Measurements from ENCODE around the gene SIRPB2. TPM values are rescaled to one million over a fixed set of nuclear protein-coding genes. Genes with fewer than 3 reads are reported as not detected.

The SIRPB2 gene
- total RNA-seq, 1 donor from 2014 or later: 2.2 TPM

DNA sequence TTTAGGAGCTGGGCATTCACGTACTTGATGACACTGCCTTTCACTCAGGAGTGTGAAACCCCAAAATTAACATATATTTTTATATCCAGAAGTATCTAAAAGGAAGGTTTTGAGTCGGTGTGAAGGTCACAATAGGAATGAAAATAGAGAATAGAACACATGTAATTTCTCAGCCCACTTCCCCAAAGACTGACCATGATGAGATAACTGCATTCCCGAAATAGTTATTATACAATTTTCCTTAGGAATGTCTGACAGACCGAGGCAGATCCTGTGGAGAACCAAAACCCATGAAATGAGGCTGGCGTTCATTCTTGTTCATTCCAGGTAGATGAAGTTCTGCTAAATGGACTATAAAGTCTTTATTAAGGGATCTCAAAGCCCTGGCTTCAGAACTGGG, 34.9 kb downstream of the SIRPB2 start:
- intact Hi-C loops (cut with DNase I): no loop called here
- no peak for DNase-seq (ENCODE audit: low spot score)

DNA sequence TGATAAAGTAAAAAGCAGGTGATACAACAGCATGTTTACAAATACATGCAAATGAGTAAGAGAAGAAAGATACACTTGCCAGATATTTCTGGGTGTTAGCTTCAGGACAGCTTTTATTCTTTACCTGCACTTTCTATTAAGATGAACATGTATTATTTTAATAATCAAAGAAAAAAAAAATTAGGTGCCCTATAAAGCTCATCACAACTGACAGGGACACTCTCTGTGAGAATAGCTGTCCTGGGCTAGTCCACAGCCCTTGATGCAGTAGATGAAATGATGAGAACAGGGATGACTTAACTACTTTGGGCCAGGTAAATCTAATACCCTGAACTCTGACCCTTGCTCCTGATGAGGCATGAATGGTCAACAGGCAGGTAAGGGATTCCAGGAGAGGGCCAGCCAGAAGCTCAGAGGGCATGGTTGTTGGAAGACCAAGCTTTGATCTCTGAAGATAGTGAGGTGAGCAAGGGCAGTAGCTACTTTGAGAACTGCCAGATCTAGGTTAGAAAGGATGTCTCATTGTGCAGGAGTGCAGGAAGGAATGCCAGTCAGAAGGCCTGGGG, 40.2 kb downstream of the SIRPB2 start:
- no peak for DNase-seq (ENCODE audit: low spot score)
- intact Hi-C loops (cut with DNase I): no loop called here

DNA sequence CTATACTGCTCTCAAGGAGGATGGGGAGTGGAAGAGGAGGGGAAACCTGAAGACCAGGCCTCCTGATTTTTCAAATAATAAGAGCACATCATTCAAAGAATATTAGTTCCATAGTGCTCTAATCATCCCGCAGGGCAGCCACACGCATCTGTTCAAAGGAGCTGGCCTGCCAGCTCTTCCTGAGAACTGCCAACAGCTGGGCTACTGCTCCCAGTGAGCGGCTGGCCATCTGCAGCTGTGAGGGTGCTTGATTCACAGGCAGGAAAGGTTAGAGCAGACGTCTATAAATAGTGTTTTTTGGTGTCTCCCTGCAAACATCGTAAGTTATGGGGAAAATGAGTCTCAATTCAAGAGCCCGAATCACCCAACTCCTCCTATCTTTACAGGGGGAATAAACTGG, 41.9 kb downstream of the SIRPB2 start:
- intact Hi-C loops (cut with DNase I): no loop called here
- DNase-seq (ENCODE audit: low spot score): no peak

DNA sequence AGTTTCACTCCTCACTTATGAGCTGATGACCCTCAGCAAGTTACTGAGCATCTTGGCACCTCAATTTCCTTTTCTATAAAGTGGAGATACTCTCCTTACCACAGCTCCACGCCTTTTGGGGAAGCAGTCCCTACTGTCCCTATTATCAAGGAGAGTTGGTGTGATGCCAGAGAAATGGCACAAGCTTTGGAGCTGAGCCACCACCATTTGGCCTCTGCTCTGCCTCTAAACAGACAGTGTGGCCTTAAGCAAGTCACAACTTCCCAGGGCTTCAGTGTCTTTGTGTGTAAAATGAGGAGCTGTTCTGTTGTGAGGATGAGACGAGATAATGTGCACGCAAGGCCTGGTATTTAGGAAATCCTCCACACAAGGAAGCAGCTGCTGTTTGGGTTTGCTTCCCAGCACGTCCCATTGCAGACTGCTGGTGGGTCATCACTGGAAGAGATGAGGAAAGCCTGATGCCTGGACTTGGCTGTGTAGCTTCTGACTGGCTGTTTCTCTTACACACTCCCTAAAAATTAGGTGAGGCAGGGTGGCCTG, 43.1 kb downstream of the SIRPB2 start:
- intact Hi-C loops (cut with DNase I): no loop called here

DNA sequence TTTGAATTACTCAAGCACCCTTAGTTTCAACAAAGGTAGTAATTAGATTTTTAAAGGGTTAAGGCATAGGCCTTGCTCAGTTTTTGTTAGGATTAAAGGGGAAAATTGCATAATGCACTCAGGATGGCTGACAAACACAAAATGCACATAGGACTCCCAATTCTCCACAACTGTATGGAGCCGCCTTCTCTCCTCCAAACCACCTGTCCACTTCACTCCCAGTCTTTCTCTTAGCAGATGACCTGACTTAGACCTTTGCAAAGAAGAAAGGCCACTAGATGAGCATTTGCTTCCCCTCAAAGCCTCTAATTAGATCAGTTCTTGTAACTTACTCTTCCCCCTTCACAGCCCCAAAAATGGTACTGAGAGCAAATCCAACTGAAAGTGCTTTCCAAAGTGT, 44.7 kb downstream of the SIRPB2 start:
- intact Hi-C loops (cut with DNase I): no loop called here
- no peak for DNase-seq (ENCODE audit: low spot score)

More for the DNA sequence above, 43.1 kb downstream of the SIRPB2 start:
- no peak for DNase-seq (ENCODE audit: low spot score)

DNA sequence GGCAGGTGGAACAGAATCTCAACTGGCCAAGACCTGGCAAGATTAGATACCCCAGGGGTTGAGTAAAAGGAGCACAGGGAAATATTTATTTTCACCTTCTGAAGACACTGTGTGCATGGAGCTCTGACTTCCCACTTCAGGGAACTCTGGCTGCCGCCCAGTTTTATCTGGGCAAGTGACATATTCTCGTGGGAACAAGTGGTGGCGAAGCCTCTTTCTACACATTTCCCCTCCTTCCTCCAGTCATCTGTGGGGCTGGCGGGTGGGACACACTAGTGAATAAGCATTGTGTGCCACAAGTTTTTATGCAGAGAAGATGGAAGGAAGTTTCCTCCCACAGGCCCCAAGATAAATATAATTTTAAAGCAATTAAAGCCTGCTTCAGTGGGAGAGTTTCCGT, 48.1 kb downstream of the SIRPB2 start:
- intact Hi-C loops (cut with DNase I): no loop called here
- DNase-seq (ENCODE audit: low spot score): no peak

DNA sequence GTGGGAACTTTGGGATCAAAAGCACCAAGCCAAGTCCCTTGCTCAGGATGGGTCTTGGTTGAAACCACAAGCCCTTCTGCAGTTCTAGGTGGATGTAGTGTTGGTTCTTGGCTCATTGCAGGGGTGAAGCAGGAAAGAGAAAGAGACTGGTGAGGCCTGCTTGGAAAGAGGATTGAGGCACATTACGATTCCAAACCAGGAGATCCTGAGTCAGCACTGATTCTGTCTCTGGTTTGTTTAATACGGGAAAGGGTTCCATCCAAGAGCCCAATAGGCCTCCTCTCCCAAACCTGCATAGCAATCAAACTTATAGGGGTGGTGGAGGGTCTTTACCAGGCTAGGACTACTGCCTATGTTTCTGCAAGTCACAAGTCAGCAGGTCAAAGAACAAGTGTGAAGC, 48.9 kb downstream of the SIRPB2 start:
- intact Hi-C loops (cut with DNase I): no loop called here
- no peak for DNase-seq (ENCODE audit: low spot score)

DNA sequence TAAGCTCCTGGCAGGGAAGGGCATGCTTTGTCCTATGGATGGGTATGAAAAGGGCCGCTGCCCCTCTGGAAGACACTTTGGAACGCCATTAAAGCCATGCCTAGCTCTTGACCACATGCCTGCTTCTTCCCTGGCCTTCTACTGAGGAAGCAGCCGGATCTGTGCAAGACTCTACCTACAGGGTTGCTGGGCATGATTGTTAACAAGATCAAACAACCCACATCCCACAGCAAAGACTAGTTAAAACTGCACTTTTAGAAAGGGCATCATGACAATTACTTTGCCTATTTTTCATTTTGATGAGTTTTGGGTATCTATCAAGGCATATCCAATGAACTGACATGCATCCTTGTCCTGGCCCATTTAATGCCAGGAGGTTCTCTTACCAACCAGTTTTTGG, 50.1 kb downstream of the SIRPB2 start:
- intact Hi-C loops (cut with DNase I): no loop called here
- DNase-seq (ENCODE audit: low spot score): no peak

DNA sequence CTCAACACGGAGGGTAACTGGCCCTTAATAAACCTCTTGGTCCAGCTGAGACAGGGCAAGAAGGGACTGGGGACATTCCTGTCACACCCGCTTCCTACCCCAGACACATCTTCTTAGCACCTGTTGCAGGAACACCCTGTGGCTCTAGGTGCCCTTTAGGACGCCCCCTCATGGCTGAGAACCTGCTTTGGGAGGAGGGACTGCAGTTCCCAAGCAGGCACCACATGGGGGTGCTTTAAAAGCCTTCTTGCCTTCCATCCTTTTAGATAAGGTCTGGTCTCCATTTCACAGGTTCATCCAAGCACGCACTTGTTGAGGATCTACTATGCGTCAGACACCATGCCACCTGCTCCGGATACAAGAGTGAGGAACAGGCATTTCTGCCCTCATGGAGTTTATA, 51.2 kb downstream of the SIRPB2 start:
- no peak for DNase-seq (ENCODE audit: low spot score)
- intact Hi-C loops (cut with DNase I): no loop called here

DNA sequence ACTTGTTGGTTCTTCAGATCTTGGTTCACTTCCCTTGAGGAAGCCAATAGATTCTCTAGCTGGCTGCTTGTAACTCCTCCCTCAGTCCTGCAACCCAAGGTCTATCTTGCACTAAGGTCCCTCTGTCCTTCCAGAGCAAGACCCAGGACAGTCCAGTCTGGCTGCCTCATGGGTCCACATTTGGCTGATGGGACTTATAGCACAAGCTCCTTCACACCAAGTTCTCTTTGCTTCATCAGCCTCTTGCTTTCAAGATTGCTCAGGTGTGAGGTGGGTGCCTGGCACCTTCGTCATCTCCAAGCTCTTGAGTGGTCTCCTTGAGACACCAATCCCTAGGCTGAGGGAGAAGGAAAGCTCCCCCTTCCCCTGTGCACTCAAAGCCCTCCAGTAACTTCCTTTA, 52.9 kb downstream of the SIRPB2 start:
- DNase-seq (ENCODE audit: low spot score): no peak
- intact Hi-C loops (cut with DNase I): no loop called here

DNA sequence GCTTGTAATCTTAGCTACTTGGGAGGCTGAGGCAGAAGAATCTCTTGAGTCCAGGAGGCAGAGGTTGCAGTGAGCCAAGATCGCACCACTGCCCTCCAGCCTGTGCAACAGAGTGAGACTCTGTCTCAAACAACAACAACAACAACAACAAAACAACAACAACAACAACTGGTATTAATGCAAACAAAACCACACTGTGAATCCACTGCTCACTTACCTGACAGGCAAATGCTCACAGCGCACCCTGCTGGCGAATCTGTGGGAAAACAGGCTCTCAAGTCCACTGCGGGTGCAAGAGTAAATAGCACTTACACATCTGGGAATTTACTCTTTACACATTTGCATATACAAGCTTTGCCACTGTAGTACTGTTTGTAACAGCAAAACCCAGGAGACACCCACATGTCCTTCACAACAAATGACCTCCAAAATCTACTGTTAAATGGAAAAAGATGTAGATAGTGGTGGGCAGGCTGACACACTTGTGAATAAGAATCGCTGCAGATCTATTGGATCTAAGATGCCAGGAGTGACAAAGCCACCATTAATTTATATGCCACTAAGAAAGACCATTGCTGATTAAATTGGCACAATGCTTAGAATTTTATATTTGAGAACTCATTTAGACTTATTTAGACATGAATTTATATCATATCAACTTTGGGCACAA, 53.9 kb downstream of the SIRPB2 start:
- intact Hi-C loops (cut with DNase I): loop anchor here (1.0 kb wide), 1 partner anchor 124 kb away; no protein-coding TSS in a partner anchor
- DNase-seq (ENCODE audit: low spot score): peak; percentile 89

DNA sequence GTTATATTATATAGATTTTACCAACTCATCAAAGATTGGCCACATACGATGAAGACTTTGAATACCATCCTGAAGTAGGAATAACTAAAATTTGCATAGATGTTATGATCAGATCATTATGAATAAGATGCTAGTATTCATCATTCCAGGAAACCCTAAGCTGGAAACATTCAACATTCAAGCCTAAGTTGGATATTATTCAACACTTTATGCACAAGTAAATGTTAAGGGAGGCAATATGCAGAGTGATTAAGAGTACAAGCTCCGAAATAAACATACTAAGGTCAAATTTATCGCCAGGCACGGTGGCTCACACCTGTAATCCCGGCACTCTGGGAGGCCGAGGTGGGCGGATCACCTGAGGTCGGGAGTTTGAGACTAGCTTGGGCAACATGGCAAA, 55.0 kb downstream of the SIRPB2 start:
- intact Hi-C loops (cut with DNase I): no loop called here
- no peak for DNase-seq (ENCODE audit: low spot score)

DNA sequence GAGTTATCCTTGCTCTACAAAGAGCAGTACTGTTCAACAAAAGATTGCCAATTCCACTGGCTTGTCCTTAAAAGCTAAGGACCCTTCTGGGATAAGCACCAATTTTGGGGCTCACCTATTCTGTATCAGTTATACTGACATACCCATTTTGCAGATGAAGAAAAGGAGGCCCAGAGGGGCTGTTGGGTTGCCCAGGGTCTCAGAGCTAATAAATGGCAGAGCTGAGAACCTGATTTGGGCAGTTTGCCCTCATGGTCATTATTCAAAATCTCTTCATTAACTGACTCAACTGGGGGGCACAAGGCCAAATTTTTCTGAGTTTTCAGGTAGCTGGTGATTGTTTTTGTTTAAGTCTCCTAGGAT, 55.9 kb downstream of the SIRPB2 start:
- intact Hi-C loops (cut with DNase I): no loop called here
- no peak for DNase-seq (ENCODE audit: low spot score)

DNA sequence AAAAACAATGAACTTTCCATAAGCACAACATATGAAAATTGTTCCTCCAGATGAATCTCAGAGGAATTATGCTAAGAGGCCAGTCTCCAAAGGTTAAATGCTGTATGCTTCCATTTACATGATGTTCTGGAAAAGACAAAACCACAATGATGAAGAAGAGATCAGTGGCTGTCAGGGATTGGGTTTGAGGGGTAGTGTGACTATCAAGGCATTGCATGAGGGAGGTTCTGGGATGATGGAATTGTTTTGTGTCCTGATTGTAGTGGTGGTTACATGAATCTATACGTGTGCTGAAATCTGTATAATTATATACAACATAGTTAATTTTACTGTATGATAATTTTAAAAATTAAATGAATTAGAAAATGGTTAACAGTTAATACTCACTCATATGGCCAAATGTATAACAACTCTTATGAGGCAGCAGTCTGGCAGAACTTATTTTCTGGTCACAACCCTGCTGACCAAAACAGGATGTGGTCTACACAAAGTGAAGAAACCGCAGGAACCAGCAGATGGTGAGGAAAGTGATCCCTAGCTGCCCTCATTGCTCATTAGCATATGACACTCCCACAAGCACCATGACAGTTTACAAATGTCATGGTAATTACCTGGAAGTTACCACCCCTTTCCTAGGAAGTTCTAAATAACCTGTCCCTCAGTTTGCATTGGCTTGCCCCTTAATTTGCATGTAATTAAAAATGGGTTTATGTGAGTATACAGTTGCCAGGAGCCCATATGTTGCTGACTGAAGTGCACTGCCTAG, 56.5 kb downstream of the SIRPB2 start:
- DNase-seq (ENCODE audit: low spot score): peak; percentile 80
- intact Hi-C loops (cut with DNase I): no loop called here

DNA sequence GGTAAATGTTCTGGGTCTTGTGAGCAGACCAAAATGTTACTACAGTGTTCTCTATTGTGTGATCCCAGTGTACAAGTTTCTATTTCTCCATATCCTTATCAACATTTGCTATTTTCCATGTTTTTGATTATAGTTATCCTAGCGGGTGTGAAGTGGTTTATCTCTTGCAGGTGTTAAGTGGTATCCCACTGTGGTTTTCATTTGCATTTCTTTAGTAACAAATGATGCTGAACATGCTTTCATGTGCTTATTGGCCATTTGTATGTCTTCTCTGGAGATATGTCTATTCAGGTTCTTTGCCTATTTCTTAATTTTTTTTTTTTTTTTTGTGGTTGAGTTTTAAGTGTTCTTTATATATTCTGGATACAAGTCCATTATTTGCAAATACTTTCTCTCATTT, 60.1 kb downstream of the SIRPB2 start:
- DNase-seq (ENCODE audit: low spot score): no peak
- intact Hi-C loops (cut with DNase I): no loop called here

DNA sequence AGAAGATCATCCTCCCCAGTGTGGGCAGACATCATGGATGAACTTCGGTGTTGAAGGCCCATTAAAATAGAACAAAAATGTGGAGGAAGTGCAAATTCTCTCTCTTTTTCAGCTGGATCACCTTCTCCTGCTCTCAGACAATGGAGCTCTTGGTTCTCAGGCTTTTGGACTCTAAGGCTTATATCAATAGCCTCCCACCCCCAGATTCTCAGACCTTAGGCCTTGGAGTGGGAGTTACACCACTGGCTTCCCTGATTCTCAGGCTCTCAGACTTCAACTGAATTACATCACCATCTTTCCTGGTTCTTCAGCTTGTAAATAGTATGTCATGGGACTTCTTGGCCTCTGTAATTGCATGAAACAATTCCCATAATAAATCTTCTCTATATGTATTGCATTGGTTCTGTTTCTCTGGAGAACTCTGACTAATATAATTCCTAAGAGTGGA, 61.2 kb downstream of the SIRPB2 start:
- intact Hi-C loops (cut with DNase I): no loop called here
- DNase-seq (ENCODE audit: low spot score): no peak

DNA sequence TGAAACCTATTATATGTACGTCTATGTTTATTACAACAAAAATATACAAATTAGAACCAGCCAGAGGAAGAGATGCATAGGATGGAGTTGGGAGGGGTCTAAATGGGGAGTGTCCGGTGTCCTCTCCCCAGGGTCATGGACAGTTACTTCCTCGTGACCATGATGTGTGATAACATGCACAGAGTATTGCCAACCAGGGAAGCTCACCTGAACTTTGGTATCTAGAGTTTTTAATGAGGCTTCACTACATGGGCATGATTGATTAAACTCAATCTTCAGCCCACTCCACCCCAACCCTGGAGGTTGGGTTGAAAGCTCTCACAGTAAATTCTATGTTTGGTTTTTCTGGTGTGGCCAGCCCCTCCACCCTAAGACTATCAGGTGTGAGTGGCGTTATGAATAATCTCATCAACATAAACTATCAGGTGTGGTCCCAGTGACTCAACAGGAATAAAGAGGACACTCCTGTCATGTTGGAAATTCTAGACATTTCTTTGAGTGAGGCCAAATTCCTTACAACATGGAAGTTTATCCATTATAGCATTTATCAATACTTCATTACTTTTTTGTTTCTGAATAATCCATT, 62.0 kb downstream of the SIRPB2 start:
- no peak for DNase-seq (ENCODE audit: low spot score)
- intact Hi-C loops (cut with DNase I): no loop called here

DNA sequence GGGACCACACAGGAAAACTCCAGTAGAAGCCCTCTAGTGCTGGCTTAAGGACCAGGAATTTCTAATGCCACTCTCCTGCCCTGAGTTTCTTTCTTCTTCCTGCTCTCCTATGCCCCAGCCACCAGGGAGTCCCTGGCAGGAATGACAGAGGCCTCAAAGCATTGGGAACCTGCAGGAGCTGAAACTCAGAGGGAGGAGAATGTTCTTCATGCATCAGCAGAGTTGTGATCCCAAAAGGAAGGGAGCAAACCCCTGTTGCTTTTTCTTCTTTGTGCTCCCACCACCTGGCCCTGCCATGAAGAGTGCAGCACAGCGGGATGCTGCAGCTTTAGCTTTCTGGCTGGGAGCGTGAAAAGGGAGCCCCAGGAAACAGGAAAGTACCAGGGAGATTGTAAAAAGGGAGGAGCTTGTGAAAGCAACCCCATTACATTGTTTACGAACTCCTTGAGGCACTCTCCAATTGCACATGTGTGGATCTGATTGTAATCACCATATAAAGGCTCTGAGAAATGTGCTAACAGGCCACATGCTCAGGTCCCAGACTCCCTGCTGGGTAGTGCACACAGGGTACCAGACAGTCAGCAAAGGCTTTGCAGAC, 63.7 kb downstream of the SIRPB2 start:
- intact Hi-C loops (cut with DNase I): no loop called here
- no peak for DNase-seq (ENCODE audit: low spot score)

DNA sequence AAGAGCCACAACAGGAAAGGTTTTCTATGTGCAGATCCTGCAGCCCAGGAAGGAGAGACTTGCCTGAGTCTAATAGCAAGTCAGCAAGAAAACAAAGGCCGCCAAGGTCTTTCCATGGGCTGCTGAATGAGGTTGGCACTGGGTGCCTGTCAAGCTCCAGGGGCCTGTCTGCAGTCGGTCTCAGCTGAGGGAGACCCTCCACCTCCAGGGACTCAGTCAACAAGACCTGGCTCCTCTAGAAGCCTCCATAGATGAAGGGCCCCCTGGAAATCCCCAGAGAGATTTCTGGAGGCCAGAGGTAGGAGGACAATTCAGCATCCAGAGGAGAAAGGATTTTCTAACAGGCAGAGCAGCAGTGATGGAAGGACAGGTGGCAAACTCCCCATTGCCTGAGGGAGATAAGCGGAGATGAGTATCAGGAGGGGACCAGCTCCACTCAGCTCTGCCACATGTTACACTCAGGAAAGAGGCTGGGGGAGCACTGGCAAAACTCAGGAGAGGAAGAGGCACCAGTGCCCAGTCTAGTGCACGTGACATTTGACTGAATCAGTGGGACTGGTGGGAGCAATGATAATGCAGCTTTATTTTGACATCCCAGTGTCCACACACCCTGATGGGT, 64.9 kb downstream of the SIRPB2 start:
- no peak for DNase-seq (ENCODE audit: low spot score)
- intact Hi-C loops (cut with DNase I): no loop called here
